Glutamatergic neuron (in vitro differentiated cells): ENCODE measurements around the gene EGR1. TPM values are rescaled to one million over a fixed set of nuclear protein-coding genes. Genes with fewer than 3 reads are reported as not detected.
A peak's percentile ranks its signal among the peaks of the same experiment; 100 is the strongest.

Experiments
- DNase-seq: peaks from one replicate; pipeline ENCODE4 v3.0.0; 2022
- H3K27ac Mint-ChIP-seq: one replicate; pipeline ENCODE4 v1.8.0; 2020; ENCODE audit warnings: mild to moderate bottlenecking, mixed read lengths, inconsistent platforms; ENCODE audit not compliant: unreplicated experiment
- H3K27me3 Mint-ChIP-seq: one replicate; pipeline ENCODE4 v1.8.0; 2020; ENCODE audit warnings: mild to moderate bottlenecking, moderate library complexity, mixed read lengths, inconsistent platforms; ENCODE audit not compliant: unreplicated experiment
- H3K36me3 Mint-ChIP-seq: one replicate; pipeline ENCODE4 v1.8.0; 2020; ENCODE audit warnings: mild to moderate bottlenecking, mixed read lengths, inconsistent platforms; ENCODE audit not compliant: unreplicated experiment
- H3K4me1 Mint-ChIP-seq: one replicate; pipeline ENCODE4 v1.8.0; 2020; ENCODE audit warnings: mild to moderate bottlenecking, low read depth, mixed read lengths, inconsistent platforms; ENCODE audit not compliant: unreplicated experiment
- H3K4me3 Mint-ChIP-seq: one replicate; pipeline ENCODE4 v1.8.0; 2020; ENCODE audit warnings: mild to moderate bottlenecking, mixed read lengths, inconsistent platforms; ENCODE audit not compliant: unreplicated experiment
- H3K9me3 Mint-ChIP-seq: one replicate; pipeline ENCODE4 v1.8.0; 2020; ENCODE audit warnings: mild to moderate bottlenecking, moderate library complexity, mixed read lengths, inconsistent platforms; ENCODE audit not compliant: unreplicated experiment
- total RNA-seq: library from RNA; stranded (reverse); fragmentation: NEBNext Ultra II Directional; extraction: Animal tissue kit (Norgen Biotek cat#: 25700); gene quantifications from one replicate; pipeline ENCODE4 v1.2.1, GENCODE V29; 2021; ENCODE audit not compliant: unreplicated experiment
- TF ChIP-seq, protein P1 (sequence below): fragments of 200-600 bp; sonication (generic); IDR thresholded peaks from one replicate; pipeline ENCODE4 v1.5.0; 2021; ENCODE audit not compliant: partially characterized antibody, unreplicated experiment

EGR1 gene
- total RNA-seq, 1 donor from 2014 or later, result 1.3 TPM

DNA sequence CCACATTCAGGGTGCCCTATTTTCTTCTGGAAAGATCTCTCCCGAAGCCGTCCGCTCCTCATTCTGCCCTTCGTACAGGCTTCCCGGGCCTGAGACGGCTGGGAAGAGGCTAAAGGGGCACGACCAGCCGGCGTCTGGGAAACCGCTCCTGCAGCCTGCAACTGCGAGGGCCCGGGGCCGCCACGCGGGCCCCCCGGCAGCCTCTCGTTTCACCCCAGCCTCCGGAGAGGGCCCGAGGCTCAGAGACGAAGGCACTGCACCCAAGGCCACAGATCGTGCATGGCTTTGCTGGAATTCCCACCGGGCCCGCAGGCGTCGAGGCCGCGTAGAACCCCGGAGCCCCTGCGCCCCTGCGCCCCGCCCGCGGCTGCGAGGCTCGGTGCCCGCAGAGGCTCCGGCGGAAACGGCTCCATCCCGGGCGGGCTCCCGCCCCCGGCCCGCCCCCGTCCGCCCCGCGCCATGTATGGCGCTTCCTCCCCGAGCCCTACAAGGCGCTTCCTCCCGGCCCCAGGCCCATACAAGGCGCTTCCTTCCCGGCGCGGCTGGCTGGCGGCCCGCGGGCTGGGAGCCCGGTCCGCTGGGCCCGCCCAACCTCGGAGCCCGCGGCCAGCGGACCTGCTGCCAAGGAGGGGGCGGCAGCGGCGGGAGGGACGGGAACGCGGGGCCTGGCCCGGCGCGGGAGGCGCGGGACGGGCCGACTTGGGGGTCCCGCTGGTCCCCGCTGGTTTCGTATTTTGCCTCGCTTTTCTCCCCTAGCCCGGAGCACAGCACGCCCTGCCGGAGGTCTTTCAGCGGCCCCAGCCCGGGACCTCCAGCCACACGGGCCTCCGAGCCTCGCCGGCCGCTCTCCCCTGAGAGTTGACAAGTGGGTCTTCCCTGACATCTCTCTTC lies 26.6 kb downstream of the EGR1 start:
- TF ChIP-seq, protein P1, sequence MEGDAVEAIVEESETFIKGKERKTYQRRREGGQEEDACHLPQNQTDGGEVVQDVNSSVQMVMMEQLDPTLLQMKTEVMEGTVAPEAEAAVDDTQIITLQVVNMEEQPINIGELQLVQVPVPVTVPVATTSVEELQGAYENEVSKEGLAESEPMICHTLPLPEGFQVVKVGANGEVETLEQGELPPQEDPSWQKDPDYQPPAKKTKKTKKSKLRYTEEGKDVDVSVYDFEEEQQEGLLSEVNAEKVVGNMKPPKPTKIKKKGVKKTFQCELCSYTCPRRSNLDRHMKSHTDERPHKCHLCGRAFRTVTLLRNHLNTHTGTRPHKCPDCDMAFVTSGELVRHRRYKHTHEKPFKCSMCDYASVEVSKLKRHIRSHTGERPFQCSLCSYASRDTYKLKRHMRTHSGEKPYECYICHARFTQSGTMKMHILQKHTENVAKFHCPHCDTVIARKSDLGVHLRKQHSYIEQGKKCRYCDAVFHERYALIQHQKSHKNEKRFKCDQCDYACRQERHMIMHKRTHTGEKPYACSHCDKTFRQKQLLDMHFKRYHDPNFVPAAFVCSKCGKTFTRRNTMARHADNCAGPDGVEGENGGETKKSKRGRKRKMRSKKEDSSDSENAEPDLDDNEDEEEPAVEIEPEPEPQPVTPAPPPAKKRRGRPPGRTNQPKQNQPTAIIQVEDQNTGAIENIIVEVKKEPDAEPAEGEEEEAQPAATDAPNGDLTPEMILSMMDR, result no peak
- H3K4me3 Mint-ChIP-seq, result peak overlapping the region; percentile 92

DNA sequence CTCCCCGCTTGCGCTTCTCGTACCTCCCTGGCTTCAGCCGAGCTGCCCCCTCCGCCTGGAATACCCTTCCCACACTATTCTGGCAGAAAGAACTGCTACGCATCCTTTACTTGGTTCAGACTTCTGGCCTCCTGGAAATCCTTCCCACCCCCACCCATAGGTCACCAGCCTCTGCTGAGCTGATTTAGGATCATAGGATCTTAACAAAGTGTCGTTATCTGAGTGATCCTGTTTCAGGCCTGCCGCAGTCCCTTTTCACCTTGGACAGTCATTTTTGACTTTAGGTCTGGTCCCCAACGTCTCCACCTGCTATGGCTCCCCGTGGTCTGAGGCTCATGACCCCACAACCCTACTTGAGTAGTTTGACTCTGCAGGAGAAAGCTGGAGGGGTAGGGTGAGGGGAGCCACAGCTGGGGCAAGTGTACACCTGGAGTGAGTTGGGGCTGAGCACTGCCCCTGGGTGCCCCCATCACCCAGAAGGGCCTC lies 27.3 kb downstream of the EGR1 start:
- TF ChIP-seq, protein P1, result no peak
- peaks cover 14% of the 10 kb centered on the region for H3K27me3 Mint-ChIP-seq
- peaks cover 15% of the 10 kb centered on the region for H3K4me1 Mint-ChIP-seq
- peaks cover 14% of the 10 kb centered on the region for H3K9me3 Mint-ChIP-seq
- no peak for DNase-seq
- peak overlapping the region; percentile 92 for H3K4me3 Mint-ChIP-seq
- H3K27ac Mint-ChIP-seq, result peak overlapping the region; percentile 98
- no peaks in the 10 kb centered on the region for H3K36me3 Mint-ChIP-seq

More for the DNA sequence above, 26.6 kb downstream of the EGR1 start:
- peaks cover 15% of the 10 kb centered on the region for H3K4me1 Mint-ChIP-seq
- peaks cover 14% of the 10 kb centered on the region for H3K27me3 Mint-ChIP-seq
- peak; percentile 60 for DNase-seq
- peak overlapping the region; percentile 98 for H3K27ac Mint-ChIP-seq
- no peaks in the 10 kb centered on the region for H3K36me3 Mint-ChIP-seq
- peaks cover 14% of the 10 kb centered on the region for H3K9me3 Mint-ChIP-seq

DNA sequence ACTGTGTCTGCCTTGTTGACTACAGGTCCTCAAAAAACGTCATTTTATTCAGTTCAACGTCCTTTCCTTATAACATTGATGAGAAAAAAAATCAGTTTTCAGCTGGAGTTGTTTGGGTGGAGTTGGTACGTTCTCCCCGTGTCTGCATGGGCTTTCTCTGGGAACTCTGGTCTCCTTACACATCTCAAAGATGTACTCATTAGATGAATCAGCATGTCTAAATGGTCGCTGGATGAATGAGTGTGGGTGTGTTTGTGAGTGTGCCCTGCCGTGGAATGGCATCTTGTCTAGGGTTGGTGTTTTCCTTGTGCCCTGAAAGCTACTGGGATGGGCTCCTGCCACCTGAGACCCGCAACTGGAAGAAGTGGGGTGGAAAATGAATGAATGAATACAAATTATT lies 30.1 kb downstream of the EGR1 start:
- Mint-ChIP-seq H3K36me3 (no peaks in the 10 kb centered on the region), H3K9me3 (peaks cover 13% of the 10 kb centered on the region), H3K4me1 (peaks cover 15% of the 10 kb centered on the region), H3K27ac (no peak overlapping the region), H3K4me3 (no peak overlapping the region), H3K27me3 (peaks cover 14% of the 10 kb centered on the region)
- TF ChIP-seq, protein P1, result no peak
- DNase-seq, result no peak

DNA sequence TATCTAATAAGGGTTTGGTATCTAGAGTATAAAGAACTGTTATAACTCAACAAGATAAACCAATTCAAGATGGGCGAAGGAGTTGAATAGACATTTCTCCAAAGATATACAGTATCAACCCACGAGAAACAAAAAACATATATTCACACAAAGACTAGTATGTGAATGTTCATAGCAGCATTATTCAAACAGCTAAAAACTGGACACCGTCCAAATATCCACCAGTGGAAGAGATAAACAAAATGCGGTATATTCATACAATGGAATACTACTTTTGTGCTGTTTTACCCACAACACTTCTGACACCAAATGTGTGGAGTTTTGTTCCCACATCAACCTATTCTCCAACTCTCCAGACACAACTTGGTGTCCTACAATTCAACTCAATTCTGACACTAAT lies 33.1 kb downstream of the EGR1 start:
- Mint-ChIP-seq H3K9me3 (peaks cover 6% of the 10 kb centered on the region), H3K27me3 (peaks cover 4% of the 10 kb centered on the region), H3K27ac (no peak overlapping the region), H3K4me3 (no peak overlapping the region), H3K36me3 (no peaks in the 10 kb centered on the region), H3K4me1 (peaks cover 5% of the 10 kb centered on the region)
- TF ChIP-seq, protein P1, result no peak
- DNase-seq, result no peak

DNA sequence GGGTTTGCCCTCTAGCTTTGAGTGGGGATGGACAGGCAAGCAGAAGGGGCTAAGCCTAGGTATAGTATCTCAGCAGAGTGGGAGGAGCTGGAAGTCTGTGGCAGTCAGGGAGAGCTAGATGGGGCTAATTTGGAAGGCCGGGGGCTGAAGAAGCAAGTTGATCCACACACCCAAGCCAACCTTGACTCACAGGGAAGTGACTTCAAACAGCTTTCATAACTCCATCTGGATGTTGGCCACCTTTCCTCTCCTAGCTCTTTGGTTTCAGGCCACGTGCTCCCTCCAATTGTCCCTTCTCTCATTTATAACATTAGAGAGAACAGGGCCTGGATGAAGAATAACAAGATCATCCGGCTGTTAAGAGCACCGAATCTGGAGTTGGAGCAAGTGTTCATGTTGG lies 36.8 kb downstream of the EGR1 start:
- Mint-ChIP-seq H3K27ac (no peak overlapping the region), H3K4me1 (no peaks in the 10 kb centered on the region), H3K9me3 (no peaks in the 10 kb centered on the region), H3K4me3 (no peak overlapping the region), H3K36me3 (no peaks in the 10 kb centered on the region), H3K27me3 (peaks cover 2% of the 10 kb centered on the region)
- TF ChIP-seq, protein P1, result no peak
- no peak for DNase-seq
